ENCODE measurements around the gene MRPL39. TPM values are rescaled to one million over a fixed set of nuclear protein-coding genes. Genes with fewer than 3 reads are reported as not detected.

The MRPL39 gene
- total and polyA plus RNA-seq, 2 donors (not counting 3 experiments of a cell fraction or from before 2014, with no cell fraction given), result 10.4 to 25.2 TPM

DNA sequence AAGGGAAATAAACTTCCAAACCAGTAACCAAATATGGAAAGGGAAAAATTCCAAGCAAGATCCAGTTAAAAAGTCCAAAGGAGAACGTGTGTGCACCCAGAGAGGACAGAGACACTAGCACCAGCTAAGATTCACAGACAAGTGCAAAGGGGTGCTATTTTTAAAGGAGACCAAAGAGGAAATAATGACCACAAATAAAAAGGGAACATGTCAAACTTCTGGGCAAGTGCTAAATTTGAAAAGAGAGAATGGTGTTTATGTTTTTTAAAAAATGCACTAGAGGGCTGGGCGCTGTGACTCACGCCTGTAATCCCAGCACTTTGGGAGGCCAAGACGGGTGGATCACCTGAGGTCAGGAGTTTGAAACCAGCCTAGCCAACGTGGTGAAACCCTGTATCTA lies 40.4 kb upstream of the MRPL39 start:
- TF ChIP-seq GATA2 (IDR thresholded peaks at IDR 0.05; ENCODE audit: insufficient read depth, insufficient read length, low read depth, low read length) (no peak), MYC (IDR thresholded peaks at IDR 0.05; ENCODE audit: low read depth, low read length) (no peak), JUN (IDR thresholded peaks at IDR 0.05; ENCODE audit: borderline replicate concordance, insufficient read depth, insufficient read length, low read depth) (no peak), FOS (IDR thresholded peaks at IDR 0.05; ENCODE audit: borderline replicate concordance, insufficient read depth, low read length) (no peak), POLR2AphosphoS5 (IDR thresholded peaks at IDR 0.05; ENCODE audit: insufficient read depth, low read depth, low read length) (no peak), POLR2A (IDR thresholded peaks at IDR 0.05; ENCODE audit: low read depth, low read length) (no peak), EZH2 (IDR thresholded peaks at IDR 0.05; ENCODE audit: borderline replicate concordance, low read depth, low read length, severe bottlenecking) (no peak), CTCF (IDR thresholded peaks at IDR 0.05; ENCODE audit: extremely low read depth in 1 of 2, insufficient read depth in 1 of 2, low read depth in 1 of 2, low read length in 2 of 2) (no peak)
- TF ChIP-seq, protein P1, sequence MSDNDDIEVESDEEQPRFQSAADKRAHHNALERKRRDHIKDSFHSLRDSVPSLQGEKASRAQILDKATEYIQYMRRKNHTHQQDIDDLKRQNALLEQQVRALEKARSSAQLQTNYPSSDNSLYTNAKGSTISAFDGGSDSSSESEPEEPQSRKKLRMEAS (IDR thresholded peaks at IDR 0.05; ENCODE audit: insufficient read depth, insufficient read length), result no peak
- BruUV-seq (replicated peaks), result no TSS peak
- no peak overlapping the region for H3K27ac ChIP-seq (ENCODE audit: insufficient read depth, low read depth, low read length)
- intact Hi-C loops (cut with micrococcal nuclease) (no loop called here), dilution Hi-C loops (cut with MboI; ENCODE audit: extremely low pct_ligation_motif_present, low sequenced_read_pairs) (no loop called here)
- no peak for DNase-seq (ENCODE audit: low read depth, low spot score)
- H4K20me1 ChIP-seq (replicated peaks; ENCODE audit: control insufficient read depth, extremely low read depth, insufficient read depth, low read length), result no peaks in the 10 kb centered on the region
- H3K4me3 ChIP-seq (replicated peaks in 1 of 3; ENCODE audit: insufficient read depth in 1 of 3, low read depth in 1 of 3, low read length in 3 of 3), result no peak overlapping the region
- H3K9me1 ChIP-seq (replicated peaks; ENCODE audit: control insufficient read depth, extremely low read depth, insufficient read depth, low read length), result no peaks in the 10 kb centered on the region
- peaks cover 2 to 5% of the 10 kb centered on the region in 2 experiments for H3K27me3 ChIP-seq (ENCODE audit: control insufficient read depth in 2 of 2, insufficient read depth in 2 of 2, low read length in 2 of 2)
- H3K9ac ChIP-seq (replicated peaks; ENCODE audit: extremely low read depth, insufficient read depth, low read length), result no peak overlapping the region
- no peaks in the 10 kb centered on the region for H3K36me3 ChIP-seq (ENCODE audit: control insufficient read depth in 2 of 2, extremely low read depth in 1 of 2, insufficient read depth in 2 of 2, low read length in 2 of 2)
- H3K9me3 ChIP-seq (replicated peaks; ENCODE audit: control insufficient read depth, insufficient read depth, low read length), result no peaks in the 10 kb centered on the region
- H3K79me2 ChIP-seq (ENCODE audit: control insufficient read depth, insufficient read depth, low read length), result no peaks in the 10 kb centered on the region
- no peaks in the 10 kb centered on the region for H3K4me1 ChIP-seq (ENCODE audit: control insufficient read depth, extremely low read depth, insufficient read depth, low read length)
- H2AFZ ChIP-seq (ENCODE audit: low read depth, low read length), result no peak overlapping the region
- no peak overlapping the region for H3K4me2 ChIP-seq (ENCODE audit: insufficient read depth, low read length)
- CTCF ChIA-PET, result no interaction called here
- no peak for FAIRE-seq
- POLR2A ChIA-PET, result no interaction called here

Data from endothelial cell of umbilical vein (primary cell).